Heart right ventricle (tissue), 16 donors: ENCODE measurements around the gene CNOT10. TPM values are rescaled to one million over a fixed set of nuclear protein-coding genes. Genes with fewer than 3 reads are reported as not detected.

Experiments used
- ATAC-seq, 8 donors: fragments of 200-7000 bp; cut with Tn5 transposase; one replicate each; pipeline ENCODE4 v1.9.1; 2020; ENCODE audit warnings: mild to moderate bottlenecking in 8 of 8, moderate library complexity in 8 of 8, moderate number of reproducible peaks in 1 of 8
- DNase-seq, 2 donors: peaks; one replicate each; pipeline ENCODE4 v3.0.0-alpha.2; 2020
- H3K27ac ChIP-seq, 10 donors: fragments of 200-600 bp; sonication (generic) in 2 of 10; one replicate each; pipeline versions ENCODE4 v1.5.0 to v1.8.0; 2020 to 2022; ENCODE audit warnings: mild to moderate bottlenecking in 3 of 10
- H3K27me3 ChIP-seq, 7 donors: fragments of 200-600 bp; one replicate each; pipeline ENCODE4 v1.8.0; 2021 to 2022; ENCODE audit warnings: mild to moderate bottlenecking in 2 of 7
- H3K36me3 ChIP-seq, 9 donors: fragments of 200-600 bp; sonication (generic) in 1 of 9; one replicate each; pipeline versions ENCODE4 v1.5.0 to v1.8.0; 2020 to 2022; ENCODE audit warnings: mild to moderate bottlenecking in 2 of 9
- H3K4me1 ChIP-seq, 9 donors: fragments of 200-600 bp; sonication (generic) in 1 of 9; one replicate each; pipeline versions ENCODE4 v1.5.0 to v1.8.0; 2020 to 2022; ENCODE audit warnings: mild to moderate bottlenecking in 4 of 9
- H3K4me3 ChIP-seq, 10 donors: fragments of 200-600 bp; sonication (generic) in 2 of 10; one replicate each; pipeline versions ENCODE4 v1.5.0 to v1.8.0; 2020 to 2022; ENCODE audit warnings: mild to moderate bottlenecking in 7 of 10, moderate library complexity in 2 of 10
- H3K9me3 ChIP-seq, 11 donors: fragments of 200-600 bp in 10 of 11; sonication (generic) in 2 of 11; one replicate each; pipeline versions ENCODE4 v1.5.0 to v1.8.0; 2013 to 2022; ENCODE audit warnings: mild to moderate bottlenecking in 2 of 11, control low read depth in 1 of 11, moderate library complexity in 1 of 11
- CTCF ChIP-seq, 9 donors: fragments of 200-600 bp; sonication (generic) in 2 of 9; IDR thresholded peaks; one replicate each; pipeline versions ENCODE4 v1.5.0 to v1.8.0; 2021 to 2022; ENCODE audit warnings: antibody characterized with exemption in 9 of 9, mild to moderate bottlenecking in 5 of 9, moderate library complexity in 1 of 9
- WGBS, 2 donors: extraction: QIAGEN DNeasy Blood & Tissue Kit; methylation state at CpG; one replicate each; pipeline ENCODE4 v1.1.7; 2013; ENCODE audit warnings: inconsistent platforms in 1 of 2; 5-methylcytosine and 5-hydroxymethylcytosine counted together
- intact Hi-C, 10 donors: fragments of 100-400 bp; cut with DNase I; formaldehyde crosslinking; loops; one replicate each; pipeline versions ENCODE4 v1.11.1 to v1.14.2; 2022
- polyA plus RNA-seq, 2 donors: library from polyadenylated mRNA; stranded (reverse); fragments of 200-250 nt; gene quantifications; one replicate each; pipeline ENCODE4 v1.2.3, GENCODE V29; 2013
- total RNA-seq, 10 donors: library from RNA; stranded (reverse); fragmentation: NEBNext Ultra II Directional in 3 of 10; extraction: Animal tissue kit (Norgen Biotek cat#: 25700) in 3 of 10; gene quantifications; one replicate each; pipeline versions ENCODE4 v1.2.1 to v1.2.4, GENCODE V29; 2021 to 2023
- donor health status: Arrhythmogenic right ventricular cardiomyopathy.
- donor health status: ischemic (EF 13 %, LVEDD 7.1; RV severe dilation, severe dysfunction).
- donor health status: healthy with polysubstance abuse.
- donor health status: DM: no; HTN: yes; CAD: no.
- donor health status: DM: no; HTN: no; CAD: no.
- donor health status: ischemic (EF 25% LVEDD 6.9; RV normal size, moderate dysfunction).
- donor health status: ischemic (EF 25% LVEDD 5.7; RV mildly dilated, moderate dysfunction).
- donor health status: healthy.
- donor health status: DM: yes; HTN: yes; CAD: no.
- donor health status: Ischemic cardiomyopathy.
- donor health status: ischemic (EF 35%, LVEDD 5.7; RV mildly dilated, moderate dysfunction).
- donor health status: nonischemic (EF 11% LVEDD 7.7; RV severe dilation, severe dysfunction).
- donor health status: DM: yes; HTN: yes; CAD: no.
- donor health status: PGD.
- donor health status: ischemic (EF 29% LVEDD 5.4; RV normal size, mild dysfunction).
- donor health status: nonischemic (EF 23%, LVEDD 6.1; RV moderate dilation, normal function).

CNOT10 gene
- total and polyA plus RNA-seq, 12 donors = 13.6 to 23.9 (median 16.7) TPM

- peaks cover 3 to 38% (median 23%) of the 10 kb centered on the region in 7 donors for H3K27me3 ChIP-seq
- peaks cover 3 to 27% (median 11%) of the 10 kb centered on the region in 9 donors for H3K4me1 ChIP-seq
- no peaks in the 10 kb centered on the region for H3K36me3 ChIP-seq
- WGBS, 2 donors = 14 to 21% methylated on average over 2 of the region's 2 CpGs
- TF ChIP-seq CTCF (IDR thresholded peaks at IDR 0.05) = no peak
- no peaks in the 10 kb centered on the region for H3K9me3 ChIP-seq
- H3K4me3 ChIP-seq = no peak overlapping the region
- H3K27ac ChIP-seq = no peak overlapping the region
- DNase-seq = no peak
- intact Hi-C loops = no loop called here
- no peak for ATAC-seq
Observed at GRCh38 chr3:32813180-32813579, 128.2 kb downstream of the CNOT10 start.

GRCh38 chr3:32814361-32814760 is 129.4 kb downstream of the CNOT10 start:
- TF ChIP-seq CTCF (IDR thresholded peaks at IDR 0.05) = no peak
- WGBS, 2 donors = 69 to 78% methylated on average over 6 of the region's 6 CpGs
- H3K36me3 ChIP-seq = no peaks in the 10 kb centered on the region
- no peaks in the 10 kb centered on the region for H3K9me3 ChIP-seq
- intact Hi-C loops = no loop called here
- ATAC-seq (no peak), DNase-seq (no peak)
- H3K4me1 ChIP-seq = peaks cover 3 to 32% (median 15%) of the 10 kb centered on the region in 9 donors
- H3K27me3 ChIP-seq = peaks cover 14 to 50% (median 33%) of the 10 kb centered on the region in 7 donors
- no peak overlapping the region for H3K27ac ChIP-seq
- H3K4me3 ChIP-seq = no peak overlapping the region

GRCh38 chr3:32815841-32816438 is 131.0 kb downstream of the CNOT10 start:
- ATAC-seq = no peak
- Histone ChIP-seq H3K4me3 (peak overlapping the region in 7 of 10 donors; percentile 38 to 59 (median 51)), H3K9me3 (no peaks in the 10 kb centered on the region), H3K4me1 (peaks cover 3 to 32% (median 15%) of the 10 kb centered on the region in 9 donors), H3K27me3 (peaks cover 23 to 65% (median 49%) of the 10 kb centered on the region in 7 donors), H3K36me3 (no peaks in the 10 kb centered on the region), H3K27ac (no peak overlapping the region)
- WGBS, 2 donors = 26 to 27% methylated on average over 21 of the region's 21 CpGs
- no peak for DNase-seq
- intact Hi-C loops = no loop called here
- no peak for TF ChIP-seq CTCF (IDR thresholded peaks at IDR 0.05)

- ATAC-seq = no peak
- intact Hi-C loops = no loop called here
- no peak for TF ChIP-seq CTCF (IDR thresholded peaks at IDR 0.05)
- Histone ChIP-seq H3K36me3 (no peaks in the 10 kb centered on the region), H3K4me3 (peak overlapping the region in 9 of 10 donors; percentile 26 to 59 (median 50)), H3K9me3 (no peaks in the 10 kb centered on the region), H3K27ac (no peak overlapping the region), H3K27me3 (peaks cover 23 to 72% (median 56%) of the 10 kb centered on the region in 7 donors), H3K4me1 (peaks cover 3 to 32% (median 15%) of the 10 kb centered on the region in 9 donors)
- no peak for DNase-seq
- 0 to 1% methylated on average over 84 to 85 of the region's 85 CpGs for WGBS, 2 donors
Observed at GRCh38 chr3:32816439-32817256, 131.7 kb downstream of the CNOT10 start.
